Gastroesophageal sphincter (tissue), 3 donors: ENCODE results near the gene MAP4K4.

ENCODE experiments used
- POLR2AphosphoS5 ChIP-seq: sonication (generic); formaldehyde crosslinking; IDR thresholded peaks from one replicate; pipeline ENCODE4 v1.6.1; 2017; ENCODE audit warnings: antibody characterized with exemption
- TF ChIP-seq, protein P1 (sequence below), 4 experiments: fragments of 200-600 bp in 2 of 4; fragments of 450-650 bp in 2 of 4; sonication (generic) in 1 of 4; IDR thresholded peaks; one replicate each; pipeline ENCODE4 v1.5.1; 2017 to 2019; ENCODE audit warnings: antibody characterized with exemption in 4 of 4, mild to moderate bottlenecking in 2 of 4, moderate library complexity in 2 of 4

- TF ChIP-seq, protein P1, sequence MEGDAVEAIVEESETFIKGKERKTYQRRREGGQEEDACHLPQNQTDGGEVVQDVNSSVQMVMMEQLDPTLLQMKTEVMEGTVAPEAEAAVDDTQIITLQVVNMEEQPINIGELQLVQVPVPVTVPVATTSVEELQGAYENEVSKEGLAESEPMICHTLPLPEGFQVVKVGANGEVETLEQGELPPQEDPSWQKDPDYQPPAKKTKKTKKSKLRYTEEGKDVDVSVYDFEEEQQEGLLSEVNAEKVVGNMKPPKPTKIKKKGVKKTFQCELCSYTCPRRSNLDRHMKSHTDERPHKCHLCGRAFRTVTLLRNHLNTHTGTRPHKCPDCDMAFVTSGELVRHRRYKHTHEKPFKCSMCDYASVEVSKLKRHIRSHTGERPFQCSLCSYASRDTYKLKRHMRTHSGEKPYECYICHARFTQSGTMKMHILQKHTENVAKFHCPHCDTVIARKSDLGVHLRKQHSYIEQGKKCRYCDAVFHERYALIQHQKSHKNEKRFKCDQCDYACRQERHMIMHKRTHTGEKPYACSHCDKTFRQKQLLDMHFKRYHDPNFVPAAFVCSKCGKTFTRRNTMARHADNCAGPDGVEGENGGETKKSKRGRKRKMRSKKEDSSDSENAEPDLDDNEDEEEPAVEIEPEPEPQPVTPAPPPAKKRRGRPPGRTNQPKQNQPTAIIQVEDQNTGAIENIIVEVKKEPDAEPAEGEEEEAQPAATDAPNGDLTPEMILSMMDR (IDR thresholded peaks at IDR 0.05) = no peak
- no peak for TF ChIP-seq POLR2AphosphoS5
These were observed 53.8 kb downstream of the MAP4K4 start for GRCh38 chr2:101751276-101751815.
